ENCODE results near the gene CTIF.

The CTIF gene

DNA sequence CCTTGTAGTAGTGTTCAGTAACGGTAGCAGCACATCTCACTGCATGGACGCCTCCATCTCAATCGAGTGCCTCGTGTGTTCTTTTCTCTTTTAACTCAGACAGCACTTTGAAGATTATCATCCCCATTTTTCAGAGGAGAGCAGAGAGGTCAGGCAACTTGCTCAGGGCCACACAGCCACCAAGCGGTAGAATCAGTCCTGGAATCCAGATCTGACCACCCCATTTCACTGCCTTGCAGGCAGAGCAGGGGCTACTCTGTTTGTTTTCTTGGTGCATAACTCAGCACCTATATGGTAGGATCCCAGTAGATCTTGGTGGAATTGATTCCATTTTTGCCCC, 282.4 kb downstream of the CTIF start:
- no peak for DNase-seq (ENCODE audit: low spot score)

DNA sequence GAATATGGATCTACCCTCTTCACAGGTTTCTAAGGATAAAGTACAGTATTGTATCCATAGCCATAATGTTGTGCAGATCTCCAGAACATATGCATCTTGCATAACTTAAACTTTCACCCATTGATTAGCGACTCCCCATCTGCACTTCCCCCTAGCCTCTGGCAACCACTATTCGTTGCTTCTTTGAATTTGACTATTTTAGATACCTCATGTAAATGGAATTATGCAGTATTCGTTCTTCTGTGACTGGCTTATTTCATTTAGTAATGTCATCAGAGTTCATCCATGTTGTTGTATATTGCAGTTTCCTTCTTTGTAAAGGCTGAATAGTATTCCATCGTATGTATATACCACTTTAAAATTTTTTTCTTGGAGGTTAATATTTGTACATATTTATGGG, 283.0 kb downstream of the CTIF start:
- DNase-seq (ENCODE audit: low spot score) = no peak

DNA sequence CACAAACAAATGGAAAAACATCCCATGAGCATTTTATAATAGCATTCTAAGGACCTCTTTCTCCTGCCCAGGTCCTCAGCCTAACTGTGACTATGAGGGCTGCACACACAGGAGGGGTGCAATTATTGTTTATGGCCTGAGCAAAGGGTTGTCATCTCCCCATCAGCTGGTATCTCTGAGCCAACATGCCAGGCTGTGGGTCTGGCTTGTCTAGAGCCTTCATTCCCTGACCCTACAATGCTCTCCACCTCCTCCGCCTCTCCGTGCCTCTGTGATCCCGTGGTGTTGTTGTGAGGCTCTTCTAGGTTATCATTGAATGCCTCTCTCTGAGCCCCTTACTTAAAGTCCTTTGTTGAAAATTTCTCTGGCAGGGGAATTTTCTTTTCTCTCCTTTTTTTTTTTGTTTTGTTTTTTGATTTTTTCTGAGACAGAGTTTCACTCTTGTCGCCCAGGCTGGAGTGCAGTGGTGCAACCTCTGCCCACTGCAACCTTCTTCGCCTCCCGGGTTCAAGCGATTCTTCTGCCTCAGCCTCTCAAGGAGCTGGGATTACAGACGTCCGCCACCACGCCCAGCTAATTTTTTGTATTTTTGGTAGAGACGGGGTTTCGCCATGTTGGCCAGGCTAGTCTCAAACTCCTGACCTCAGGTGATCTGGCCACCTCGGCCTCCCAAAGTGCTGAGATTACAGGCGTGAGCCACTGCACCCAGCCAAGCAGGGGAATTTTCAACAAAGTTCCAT, 285.6 kb downstream of the CTIF start:
- no peak for DNase-seq (ENCODE audit: low spot score)

DNA sequence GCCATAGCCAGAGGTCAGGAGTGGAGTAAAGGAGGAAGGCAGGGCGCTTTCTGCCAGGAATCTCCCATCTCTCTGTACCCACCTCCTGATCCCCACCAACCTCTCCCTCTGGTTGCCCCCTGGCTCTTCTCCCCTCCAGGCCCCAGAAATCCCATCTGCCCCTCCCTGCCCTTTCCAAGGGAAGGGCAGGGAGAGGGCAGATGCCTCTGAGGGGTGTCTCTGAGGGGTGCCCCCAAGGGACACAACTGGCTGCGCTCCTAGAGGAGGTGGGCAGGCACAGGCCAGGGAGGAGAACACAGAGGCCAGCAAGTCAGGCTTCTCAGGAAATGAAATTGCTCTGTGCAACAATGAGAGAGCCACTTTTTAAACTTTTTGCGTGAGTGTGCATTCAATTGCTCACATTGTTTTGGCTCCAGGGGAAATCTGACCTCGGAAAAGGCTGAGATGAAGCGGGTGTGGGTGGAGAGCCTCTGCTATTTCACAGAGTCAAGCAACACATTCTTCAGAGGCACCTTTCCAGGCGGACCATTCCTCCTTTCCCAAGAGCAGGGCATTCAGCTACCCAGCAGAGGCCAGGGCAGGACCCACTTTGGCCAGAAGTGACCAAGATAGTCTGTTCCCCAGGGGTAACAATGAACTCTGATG, 286.4 kb downstream of the CTIF start:
- DNase-seq (ENCODE audit: low spot score) = peak; percentile 24

GRCh38 chr18:48826271-48826670, 287.4 kb downstream of the CTIF start:
- DNase-seq (ENCODE audit: low spot score) = peak; percentile 18

DNA sequence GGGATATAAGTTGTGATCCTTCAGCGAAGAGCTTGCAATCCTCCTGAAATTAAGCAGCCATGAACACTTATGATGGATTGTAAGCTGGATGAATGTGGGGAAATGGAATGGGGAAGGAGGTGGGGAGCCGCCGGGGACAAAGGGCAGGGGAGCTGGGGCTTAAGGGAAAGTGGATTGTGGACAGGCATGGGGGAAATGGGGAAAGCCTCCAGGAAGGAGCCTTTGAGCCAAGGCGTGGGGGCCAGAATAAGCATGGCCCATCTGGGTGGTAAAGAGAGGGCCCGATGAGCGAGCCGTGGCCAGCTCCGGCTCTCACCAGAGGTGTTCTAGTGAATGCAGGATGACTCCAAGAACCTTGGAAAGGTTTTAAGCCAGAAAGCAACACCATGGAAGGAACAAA, 288.0 kb downstream of the CTIF start:
- DNase-seq (ENCODE audit: low spot score) = peak; percentile 20

GRCh38 chr18:48827291-48828193, 288.7 kb downstream of the CTIF start:
- peak; percentile 45 for DNase-seq (ENCODE audit: low spot score)

GRCh38 chr18:48828194-48828545, 289.3 kb downstream of the CTIF start:
- DNase-seq (ENCODE audit: low spot score) = peak; percentile 22

DNA sequence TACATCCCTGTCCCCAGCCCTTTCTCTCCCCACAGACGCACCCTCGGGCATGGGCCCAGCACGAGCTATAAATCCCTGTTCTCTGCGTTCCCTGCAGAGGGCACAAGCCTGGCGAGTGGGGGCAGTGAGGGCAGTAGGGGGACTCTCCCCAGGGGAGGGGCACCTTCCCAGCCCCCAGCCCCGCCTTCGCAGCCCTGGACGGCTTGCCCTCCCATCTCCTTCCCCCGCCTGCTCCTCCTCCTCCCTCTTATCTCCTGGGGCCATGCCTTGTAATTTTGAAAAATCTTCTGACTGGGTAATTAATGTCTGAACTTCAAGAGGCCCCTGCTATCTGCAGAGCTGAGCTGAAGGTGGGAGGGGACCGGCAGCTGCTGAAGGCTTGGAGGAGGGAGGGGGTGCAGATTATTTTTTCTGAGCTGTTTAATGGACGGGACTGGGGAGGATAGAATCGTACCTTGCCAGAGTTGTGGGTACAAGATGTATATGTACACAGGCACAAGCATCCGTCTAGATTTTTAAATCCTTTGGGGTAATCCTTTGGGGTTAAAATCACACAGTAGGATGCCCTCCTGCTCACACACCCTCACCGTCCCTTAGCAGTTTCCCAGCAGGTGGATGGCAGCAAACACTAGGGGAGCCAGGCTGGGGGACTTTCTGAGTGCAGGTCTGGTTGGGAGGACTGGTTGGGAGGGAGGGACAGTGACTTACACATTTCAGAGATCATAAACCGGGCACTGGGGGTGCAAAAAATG, 290.0 kb downstream of the CTIF start:
- DNase-seq (ENCODE audit: low spot score) = peak; percentile 83

DNA sequence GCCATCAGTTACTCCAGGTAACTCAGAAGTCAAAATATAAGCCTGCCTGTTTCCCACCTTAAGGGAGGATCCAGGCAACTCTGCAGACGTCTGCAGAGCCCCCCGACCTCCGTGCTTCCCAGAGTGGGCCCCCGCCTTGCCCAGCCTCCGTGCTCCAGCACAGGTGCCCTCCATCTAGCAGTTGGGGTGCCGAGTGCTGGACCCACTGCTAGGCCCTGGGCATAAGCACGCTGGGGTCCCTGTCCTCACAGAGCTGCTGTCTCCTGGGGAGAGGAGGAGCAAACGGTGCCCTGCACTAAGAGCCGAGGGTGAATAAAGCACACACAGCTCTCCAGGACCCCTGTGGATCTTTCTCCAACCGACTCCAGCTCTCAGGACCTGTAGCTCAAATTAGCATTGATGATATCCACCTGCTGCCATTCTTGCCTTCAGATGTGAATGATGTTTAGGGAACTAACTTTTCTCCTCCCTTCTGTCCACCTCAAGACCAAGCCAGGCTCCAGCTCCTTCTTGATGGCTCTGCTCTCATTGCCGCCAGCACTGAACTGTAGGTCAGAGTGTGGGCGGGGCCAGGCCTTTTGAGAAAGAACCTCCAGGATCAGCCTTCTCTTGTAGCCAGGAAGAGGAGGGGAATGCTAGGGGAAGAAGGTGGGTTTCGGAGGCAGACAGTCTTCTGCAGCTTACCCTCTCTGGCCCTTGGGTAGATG, 290.8 kb downstream of the CTIF start:
- peak; percentile 35 for DNase-seq (ENCODE audit: low spot score)

DNA sequence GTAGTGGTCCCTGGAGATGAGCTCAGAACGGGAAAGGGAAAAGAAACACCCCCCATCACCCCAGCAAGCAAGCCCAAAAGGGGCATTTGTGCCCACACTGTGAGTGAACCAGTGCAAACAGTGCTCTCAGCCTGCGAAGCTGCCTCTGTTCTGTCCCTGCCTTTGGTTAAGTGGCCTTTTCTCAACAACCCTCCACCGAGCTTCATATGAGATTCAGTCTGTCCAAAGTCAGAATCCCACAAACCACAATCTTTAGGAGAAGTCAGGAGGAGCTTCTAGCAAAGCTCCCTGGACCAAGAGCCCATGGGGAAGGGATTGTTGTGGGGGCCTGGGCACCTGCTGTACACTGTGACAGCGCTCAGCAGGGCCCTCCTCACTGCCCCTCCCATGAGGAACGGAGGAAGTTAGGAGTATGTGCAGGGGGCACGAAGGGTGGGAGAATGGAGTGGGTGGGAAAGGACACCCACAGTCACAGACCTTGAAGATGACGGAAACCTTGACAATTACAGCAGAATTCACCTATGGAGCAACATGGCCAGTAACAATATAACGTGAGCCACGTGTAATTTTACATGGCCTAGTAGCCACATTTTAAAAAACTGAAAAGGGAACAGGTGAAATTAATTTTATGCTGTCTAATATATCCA, 292.4 kb downstream of the CTIF start:
- peak; percentile 22 for DNase-seq (ENCODE audit: low spot score)

- DNase-seq (ENCODE audit: low spot score) = no peak
Observed at GRCh38 chr18:48831802-48832201, 293.0 kb downstream of the CTIF start.

DNA sequence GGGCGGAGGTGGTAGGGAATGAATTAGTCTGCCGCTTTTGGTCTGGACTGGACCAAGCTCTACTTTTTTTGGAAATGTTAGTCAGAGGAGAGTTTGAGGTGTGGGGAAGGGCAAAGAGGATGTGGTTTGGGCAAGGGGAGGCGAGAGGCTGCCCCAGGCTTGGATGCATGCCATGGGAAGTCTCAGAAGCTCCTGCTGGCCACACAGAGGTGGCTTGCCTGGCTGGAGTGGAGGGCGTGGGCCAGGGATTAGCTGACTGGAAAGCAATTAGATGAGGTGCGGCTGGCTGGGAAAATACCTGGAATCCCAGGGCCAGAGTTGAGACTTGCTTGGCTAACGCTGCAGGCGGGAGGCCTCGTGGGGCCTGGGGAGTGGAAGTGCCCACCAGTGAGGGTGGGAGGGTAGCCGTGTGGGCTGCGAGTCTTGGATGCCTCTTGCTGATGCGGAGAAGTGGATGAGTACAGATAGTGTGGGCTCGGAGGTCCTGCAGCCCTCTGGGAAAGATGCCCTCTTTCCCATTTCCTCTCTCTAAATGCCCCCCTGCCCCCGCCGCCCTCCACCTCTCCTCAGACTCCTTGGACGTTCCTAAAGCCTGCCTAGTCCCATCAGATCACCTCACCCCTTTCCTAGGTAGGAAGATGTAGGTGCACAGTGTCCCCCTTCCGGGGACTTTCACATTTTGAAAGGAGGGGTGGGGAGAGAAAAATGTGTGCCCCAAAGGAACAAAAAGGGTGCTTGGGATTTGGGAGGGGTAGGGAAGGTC, 294.3 kb downstream of the CTIF start:
- DNase-seq (ENCODE audit: low spot score) = peak; percentile 55

GRCh38 chr18:48833701-48834412, 295.0 kb downstream of the CTIF start:
- DNase-seq (ENCODE audit: low spot score) = no peak

DNA sequence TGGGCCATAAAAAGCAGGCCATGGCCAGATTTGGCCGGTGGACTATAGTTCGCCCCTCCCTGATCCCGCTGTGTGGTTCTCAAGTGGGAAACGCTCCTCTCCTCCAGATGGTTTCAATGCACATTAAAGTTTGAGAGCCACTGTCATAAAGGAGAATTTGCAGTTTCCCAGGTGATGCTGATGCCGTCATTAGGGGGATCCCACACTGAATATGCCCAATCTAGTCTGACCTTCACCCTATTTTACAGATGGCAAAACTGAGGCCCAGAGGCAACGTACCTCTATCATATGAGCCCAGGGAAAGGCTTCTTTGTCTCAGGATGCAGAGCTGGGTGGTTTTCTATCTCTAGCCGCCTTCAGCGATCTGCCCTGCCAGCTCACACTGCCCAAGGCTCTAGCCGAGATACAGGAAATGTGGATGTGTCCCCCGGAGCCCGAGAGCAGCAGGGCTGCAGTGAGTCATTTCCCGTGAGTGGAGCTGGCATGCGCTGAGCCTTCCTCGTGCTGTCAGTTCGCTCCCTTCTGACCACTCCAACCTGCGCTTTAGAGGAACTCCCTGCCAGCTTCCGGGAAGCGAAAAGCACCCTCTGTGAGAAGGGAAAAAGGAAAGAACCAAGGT, 295.7 kb downstream of the CTIF start:
- DNase-seq (ENCODE audit: low spot score) = no peak

DNA sequence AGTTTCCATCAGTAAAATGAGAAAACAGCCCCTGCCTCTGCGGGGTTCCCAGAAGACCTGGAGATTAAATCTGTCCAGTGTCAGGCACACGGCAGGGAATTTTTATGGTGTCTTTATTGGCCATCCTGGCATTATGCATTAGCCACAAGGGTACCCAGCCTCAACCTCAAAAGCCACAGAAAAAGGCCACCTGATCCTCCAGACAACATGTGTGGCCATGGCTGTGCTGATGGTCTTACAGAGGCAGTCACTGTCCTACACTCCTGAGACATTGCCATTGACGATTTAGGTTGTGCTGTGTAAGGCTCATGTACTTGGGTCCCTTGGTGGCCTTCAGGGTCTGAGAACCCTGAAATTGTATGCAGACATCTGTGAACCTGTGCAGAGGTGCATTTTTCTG, 296.3 kb downstream of the CTIF start:
- DNase-seq (ENCODE audit: low spot score) = no peak

DNA sequence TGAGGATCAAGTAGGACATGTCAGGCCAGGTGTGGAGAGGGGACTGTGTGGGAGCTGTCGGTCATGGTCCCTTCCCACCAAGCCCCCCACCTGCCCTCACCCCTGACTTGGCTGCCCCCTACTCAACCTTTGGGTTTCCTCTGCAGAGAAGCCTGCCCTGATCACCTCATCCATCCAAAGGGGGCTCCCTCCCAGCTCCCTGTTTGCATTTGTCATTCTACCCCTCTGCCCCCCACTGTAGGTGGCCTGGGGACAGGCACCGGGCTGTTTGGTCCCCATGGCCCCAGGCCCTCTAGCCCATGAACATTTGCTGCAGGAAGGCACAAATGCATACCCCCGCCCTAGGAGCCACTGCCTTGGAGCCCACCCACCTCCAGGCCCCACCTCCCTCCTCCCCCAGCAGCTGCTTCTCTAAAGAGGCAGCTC, 296.9 kb downstream of the CTIF start:
- DNase-seq (ENCODE audit: low spot score) = no peak

- DNase-seq (ENCODE audit: low spot score) = no peak
Observed at GRCh38 chr18:48836231-48836805, 297.5 kb downstream of the CTIF start.

All from D341Med (cell line).